ENCODE results near the gene SPAG4. TPM values are rescaled to one million over a fixed set of nuclear protein-coding genes. Genes with fewer than 3 reads are reported as not detected.

Gene SPAG4
- total and polyA plus RNA-seq, 2 donors (not counting 1 experiment from before 2014, with no cell fraction given): 3.7 to 4.7 TPM

DNA sequence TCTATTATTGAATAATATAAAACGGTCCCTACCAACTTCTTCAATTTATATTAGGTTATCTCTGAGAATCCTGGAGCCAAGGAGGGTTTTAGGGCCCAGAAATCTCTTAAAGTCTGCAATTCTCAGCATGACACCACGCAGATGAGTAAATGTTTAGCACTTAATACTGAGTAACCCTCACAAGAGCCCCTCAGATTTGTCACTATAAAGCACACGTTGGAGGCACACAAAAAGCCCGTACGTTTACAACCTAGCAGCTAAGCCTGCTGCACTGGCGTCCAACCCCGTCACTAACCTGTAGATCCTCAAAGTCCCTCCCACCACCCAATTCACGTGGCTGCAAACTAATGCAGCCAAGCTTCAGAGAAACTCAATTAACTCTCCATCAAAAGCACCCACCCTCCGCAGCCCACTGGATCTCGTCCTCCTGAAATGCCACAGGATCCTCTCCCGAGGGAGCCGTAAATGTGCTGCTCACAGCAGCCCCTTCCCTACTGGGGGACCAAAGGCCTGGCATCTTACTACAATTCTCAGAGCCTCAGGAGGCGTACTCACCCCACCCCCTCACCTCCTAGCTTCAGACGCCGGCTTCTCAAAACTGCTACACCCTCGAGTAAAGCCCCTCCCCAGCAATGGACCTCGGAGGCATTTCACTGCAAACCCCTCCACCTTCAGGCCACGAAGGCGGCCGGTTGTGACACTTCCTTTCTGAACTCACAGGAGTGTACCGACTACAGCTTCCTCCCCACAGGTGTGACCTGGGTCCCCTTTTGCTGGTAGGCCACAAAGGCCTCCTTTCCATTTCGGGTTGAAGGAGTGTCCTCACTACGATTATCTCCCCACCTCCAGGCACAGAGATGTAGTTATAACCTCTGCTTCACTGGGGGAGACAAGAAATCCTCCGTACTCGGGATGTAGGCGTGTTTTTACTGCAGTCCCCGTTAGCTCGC lies 48.2 kb downstream of the SPAG4 start:
- Mint-ChIP-seq H3K27ac (peak overlapping the region; percentile 100), H3K27me3 (no peaks in the 10 kb centered on the region), H3K4me3 (peak overlapping the region; percentile 92), H3K9me3 (ENCODE audit: insufficient read depth) (no peaks in the 10 kb centered on the region), H3K4me1 (peaks cover 54% of the 10 kb centered on the region)
- TF ChIP-seq EZH2 (IDR thresholded peaks at IDR 0.05; ENCODE audit: borderline replicate concordance, insufficient read depth, low read depth, low read length, poor library complexity, severe bottlenecking): no peak
- TF ChIP-seq, protein P1, sequence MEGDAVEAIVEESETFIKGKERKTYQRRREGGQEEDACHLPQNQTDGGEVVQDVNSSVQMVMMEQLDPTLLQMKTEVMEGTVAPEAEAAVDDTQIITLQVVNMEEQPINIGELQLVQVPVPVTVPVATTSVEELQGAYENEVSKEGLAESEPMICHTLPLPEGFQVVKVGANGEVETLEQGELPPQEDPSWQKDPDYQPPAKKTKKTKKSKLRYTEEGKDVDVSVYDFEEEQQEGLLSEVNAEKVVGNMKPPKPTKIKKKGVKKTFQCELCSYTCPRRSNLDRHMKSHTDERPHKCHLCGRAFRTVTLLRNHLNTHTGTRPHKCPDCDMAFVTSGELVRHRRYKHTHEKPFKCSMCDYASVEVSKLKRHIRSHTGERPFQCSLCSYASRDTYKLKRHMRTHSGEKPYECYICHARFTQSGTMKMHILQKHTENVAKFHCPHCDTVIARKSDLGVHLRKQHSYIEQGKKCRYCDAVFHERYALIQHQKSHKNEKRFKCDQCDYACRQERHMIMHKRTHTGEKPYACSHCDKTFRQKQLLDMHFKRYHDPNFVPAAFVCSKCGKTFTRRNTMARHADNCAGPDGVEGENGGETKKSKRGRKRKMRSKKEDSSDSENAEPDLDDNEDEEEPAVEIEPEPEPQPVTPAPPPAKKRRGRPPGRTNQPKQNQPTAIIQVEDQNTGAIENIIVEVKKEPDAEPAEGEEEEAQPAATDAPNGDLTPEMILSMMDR (IDR thresholded peaks at IDR 0.05): no peak
- peak overlapping the region; percentile 96 to 97 for H3K27ac ChIP-seq (ENCODE audit: low read length in 2 of 2)
- H3K4me2 ChIP-seq (replicated peaks; ENCODE audit: low read depth, low read length, poor library complexity, severe bottlenecking): peak overlapping the region; percentile 84
- peaks cover 61% of the 10 kb centered on the region for H3K79me2 ChIP-seq (ENCODE audit: control insufficient read depth, insufficient read depth, low read length)
- H3K4me3 ChIP-seq (ENCODE audit: control extremely low read depth in 1 of 5, extremely low read depth in 1 of 5, insufficient read depth in 1 of 5, low read depth in 2 of 5, low read length in 4 of 5): peak overlapping the region; percentile 76 to 98 (median 90)
- H3K9me3 ChIP-seq (ENCODE audit: control extremely low read depth in 1 of 3, control insufficient read depth in 2 of 3, insufficient read depth in 1 of 3, low read length in 2 of 3): no peaks in the 10 kb centered on the region
- DNase-seq (no peak), ATAC-seq (ENCODE audit: low read depth) (peak; percentile 50)
- H2AFZ ChIP-seq (ENCODE audit: insufficient read depth, low read depth, low read length, poor library complexity, severe bottlenecking): peak overlapping the region; percentile 92
- POLR2A ChIA-PET: interaction anchor here (0.8 to 3.7 kb wide), 10 partner anchors 18 to 290 kb away, joined by 3 to 38 read pairs (median 4); partner anchors contain the start of genes ERGIC3, NFS1, PHF20 and RBM39
- H3K27me3 ChIP-seq (replicated peaks in 1 of 4; ENCODE audit: control extremely low read depth in 1 of 4, control insufficient read depth in 3 of 4, insufficient read depth in 4 of 4, low read length in 3 of 4): no peaks in the 10 kb centered on the region
- CTCF ChIA-PET: interaction anchor here (0.8 to 1.8 kb wide), 8 partner anchors 11 to 220 kb away, joined by 3 to 6 read pairs (median 4); partner anchors contain the start of genes NFS1, ROMO1 and SPAG4
- intact Hi-C loops (cut with micrococcal nuclease): loop anchor here (1.0 to 2.0 kb wide), 6 partner anchors 36 to 291 kb away; partner anchors contain the start of genes ERGIC3, NFS1, RBM39 and ROMO1
- peak overlapping the region; percentile 90 for H3K9ac ChIP-seq (ENCODE audit: low read length)
- peaks cover 10% of the 10 kb centered on the region for H4K20me1 ChIP-seq (ENCODE audit: control insufficient read depth, insufficient read depth, low read length, poor library complexity, severe bottlenecking)
- peaks cover 0 to 3% of the 10 kb centered on the region in 2 experiments for H3K36me3 ChIP-seq (replicated peaks in 1 of 2; ENCODE audit: control extremely low read depth in 1 of 2, control insufficient read depth in 1 of 2, extremely low read depth in 1 of 2, insufficient read depth in 2 of 2, low read length in 1 of 2)
- WGBS (ENCODE audit: insufficient coverage): 2% methylated on average over 27 of the region's 28 CpGs
- peaks cover 43 to 44% of the 10 kb centered on the region in 2 donors for H3K4me1 ChIP-seq (ENCODE audit: control insufficient read depth in 2 of 2, insufficient read depth in 2 of 2, low read length in 2 of 2)

Data from B cell (primary cell).